ENCODE results near the gene DTNB. TPM values are rescaled to one million over a fixed set of nuclear protein-coding genes. Genes with fewer than 3 reads are reported as not detected.

The DTNB gene
- total RNA-seq, 1 donor from 2014 or later = 2.9 TPM

GRCh38 chr2:25328152-25329085, 345.0 kb downstream of the DTNB start:
- no peak for DNase-seq (ENCODE audit: low read depth)

MicroRNA genes within 50 kb of the gene (microRNA counts, 767-probe panel; counts per million panel counts)
- microRNA hsa-miR-1301 = not detected

Small RNA genes within 50 kb of the gene (microRNA-seq; reads per million reads assigned to microRNA genes)
- gene MIR1301 = 86.9 reads per million, percentile 53 among the genes with 10 or more reads in this experiment

Other genes with a start within 250 kb of the DTNB start
- gene ASXL2, start 204.9 kb upstream of the DTNB start, total RNA-seq = 14.0 and 15.4 TPM in 2 replicates